ENCODE results near the gene NEURL1.

The NEURL1 gene

GRCh38 chr10:103582331-103583123 is 89.0 kb downstream of the NEURL1 start:
- DNase-seq (ENCODE audit: low spot score): peak; percentile 29

DNA sequence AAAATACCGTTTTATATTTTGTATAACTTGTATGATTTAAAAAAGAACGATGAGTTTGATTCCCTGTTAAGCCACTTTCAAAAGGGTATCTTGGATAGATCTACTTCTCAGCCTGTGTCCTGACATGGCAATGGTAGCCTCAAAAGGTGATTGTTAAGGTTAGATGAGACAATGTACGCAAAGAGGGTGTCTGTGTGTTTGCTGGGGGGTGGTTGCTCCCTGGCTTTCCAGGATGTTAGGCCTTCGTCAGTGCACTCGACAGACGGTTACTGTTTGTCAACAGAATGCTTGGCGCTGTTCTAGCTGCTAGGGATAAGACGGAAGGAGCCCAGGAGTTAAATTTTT is 90.3 kb downstream of the NEURL1 start:
- DNase-seq (ENCODE audit: low spot score): no peak

DNA sequence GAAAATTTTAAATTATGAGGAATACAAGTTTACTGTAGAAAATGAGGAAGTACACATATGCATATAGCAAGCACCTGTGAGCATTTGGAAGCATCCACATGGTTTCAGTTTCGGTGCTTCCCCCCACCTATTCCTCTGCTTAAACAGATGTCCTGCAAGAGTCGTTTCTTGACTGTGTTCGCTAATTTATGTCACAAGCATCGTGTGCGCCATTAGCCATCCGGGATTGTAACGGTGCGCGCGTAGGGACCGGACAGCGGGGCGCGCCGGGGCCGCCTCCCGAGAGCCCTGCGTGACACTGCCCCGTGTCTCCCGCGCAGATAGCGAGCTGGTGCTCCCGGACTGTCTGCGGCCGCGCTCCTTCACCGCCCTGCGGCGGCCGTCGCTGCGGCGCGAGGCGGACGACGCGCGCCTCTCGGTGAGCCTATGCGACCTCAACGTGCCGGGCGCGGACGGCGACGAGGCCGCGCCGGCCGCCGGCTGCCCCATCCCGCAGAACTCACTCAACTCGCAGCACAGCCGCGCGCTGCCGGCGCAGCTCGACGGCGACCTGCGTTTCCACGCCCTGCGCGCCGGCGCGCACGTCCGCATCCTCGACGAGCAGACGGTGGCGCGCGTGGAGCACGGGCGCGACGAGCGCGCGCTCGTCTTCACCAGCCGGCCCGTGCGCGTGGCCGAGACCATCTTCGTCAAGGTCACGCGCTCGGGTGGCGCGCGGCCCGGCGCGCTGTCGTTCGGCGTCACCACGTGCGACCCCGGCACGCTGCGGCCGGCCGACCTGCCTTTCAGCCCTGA is 90.9 kb downstream of the NEURL1 start:
- no peak for DNase-seq (ENCODE audit: low spot score)

DNA sequence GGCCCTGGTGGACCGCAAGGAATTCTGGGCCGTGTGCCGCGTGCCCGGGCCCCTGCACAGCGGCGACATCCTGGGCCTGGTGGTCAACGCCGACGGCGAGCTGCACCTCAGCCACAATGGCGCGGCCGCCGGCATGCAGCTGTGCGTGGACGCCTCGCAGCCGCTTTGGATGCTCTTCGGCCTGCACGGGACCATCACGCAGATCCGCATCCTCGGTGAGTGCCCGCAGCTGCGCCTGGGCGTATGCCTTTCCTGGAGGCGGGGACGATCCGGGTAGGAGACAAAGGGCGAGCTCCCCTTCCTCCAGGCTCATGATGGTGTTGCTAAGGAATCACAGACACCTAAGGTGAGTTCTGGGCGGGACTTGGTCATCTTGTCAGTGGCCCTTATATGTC is 91.5 kb downstream of the NEURL1 start:
- no peak for DNase-seq (ENCODE audit: low spot score)

- no peak for DNase-seq (ENCODE audit: low spot score)
Observed at GRCh38 chr10:103587073-103587472, 93.6 kb downstream of the NEURL1 start.

GRCh38 chr10:103589074-103589630 is 95.6 kb downstream of the NEURL1 start:
- no peak for DNase-seq (ENCODE audit: low spot score)

DNA sequence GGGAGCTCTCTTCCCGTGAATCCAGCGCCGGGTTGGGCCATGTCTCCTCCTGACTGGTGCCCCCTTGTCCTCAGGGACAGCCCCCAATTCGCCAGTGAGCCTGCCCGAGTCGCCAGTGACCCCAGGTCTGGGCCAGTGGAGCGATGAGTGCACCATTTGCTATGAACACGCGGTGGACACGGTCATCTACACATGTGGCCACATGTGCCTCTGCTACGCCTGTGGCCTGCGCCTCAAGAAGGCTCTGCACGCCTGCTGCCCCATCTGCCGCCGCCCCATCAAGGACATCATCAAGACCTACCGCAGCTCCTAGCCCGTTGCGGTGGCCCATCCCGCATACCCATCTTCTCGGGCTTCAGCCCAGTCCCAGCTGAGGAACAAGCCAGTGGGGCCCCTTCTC is 96.6 kb downstream of the NEURL1 start:
- DNase-seq (ENCODE audit: low spot score): no peak

GRCh38 chr10:103590744-103591291 is 97.3 kb downstream of the NEURL1 start:
- no peak for DNase-seq (ENCODE audit: low spot score)

- peak; percentile 70 for DNase-seq (ENCODE audit: low spot score)
Observed at GRCh38 chr10:103592186-103593021, 98.9 kb downstream of the NEURL1 start.

DNA sequence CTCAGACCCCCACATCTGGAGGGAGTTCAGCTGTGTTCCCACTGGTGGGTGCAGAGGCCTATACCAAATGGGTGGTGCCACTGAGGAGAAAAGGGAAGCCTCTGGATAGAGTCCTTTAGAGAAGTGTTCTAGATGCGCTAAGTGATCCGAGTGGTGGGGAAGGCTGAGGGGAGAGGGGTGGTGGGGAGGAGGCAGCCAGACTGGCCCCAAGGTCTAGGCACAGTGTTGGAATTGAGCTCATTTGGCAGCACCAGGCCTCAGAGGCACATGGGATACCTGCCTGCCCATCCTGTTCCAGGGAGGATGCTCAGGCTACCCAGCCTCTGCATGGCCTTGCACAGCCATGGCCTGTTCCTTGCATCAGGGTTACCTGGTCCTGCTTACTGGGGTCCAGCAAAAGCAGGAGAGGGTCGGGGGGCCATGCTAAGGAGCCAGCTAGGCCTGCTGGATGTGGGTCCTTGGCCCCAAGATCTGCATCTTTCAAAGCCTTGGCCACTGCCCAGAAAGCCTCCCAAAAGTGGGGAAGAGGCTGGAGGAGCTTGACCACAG is 99.6 kb downstream of the NEURL1 start:
- no peak for DNase-seq (ENCODE audit: low spot score)

GRCh38 chr10:103595933-103596726 is 102.6 kb downstream of the NEURL1 start:
- no peak for DNase-seq (ENCODE audit: low spot score)

DNA sequence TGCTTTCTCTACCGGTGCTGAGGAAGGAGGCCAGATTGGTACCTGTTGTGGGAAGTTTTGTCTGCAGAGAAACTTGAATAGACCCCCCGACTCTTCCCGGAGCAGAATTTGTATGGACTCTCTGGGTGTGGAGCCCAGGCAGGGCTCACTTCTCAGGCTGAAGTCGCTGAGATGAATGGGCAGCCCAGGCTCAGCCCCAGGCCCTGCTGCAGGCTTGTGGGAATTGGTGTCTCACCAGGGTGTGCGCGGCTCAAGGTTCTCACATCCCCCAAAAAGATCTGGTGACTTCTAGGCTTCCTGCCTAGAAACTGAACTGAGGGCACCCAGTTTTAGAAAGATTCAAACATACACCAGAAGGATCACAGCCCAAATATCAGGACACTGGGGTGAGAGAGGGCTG is 103.5 kb downstream of the NEURL1 start:
- DNase-seq (ENCODE audit: low spot score): no peak

- DNase-seq (ENCODE audit: low spot score): peak; percentile 62
Observed at GRCh38 chr10:103598654-103599115, 105.2 kb downstream of the NEURL1 start.

GRCh38 chr10:103599211-103599610 is 105.7 kb downstream of the NEURL1 start:
- DNase-seq (ENCODE audit: low spot score): no peak

GRCh38 chr10:103599907-103600306 is 106.4 kb downstream of the NEURL1 start:
- DNase-seq (ENCODE audit: low spot score): no peak

GRCh38 chr10:103600325-103600724 is 106.8 kb downstream of the NEURL1 start:
- no peak for DNase-seq (ENCODE audit: low spot score)

DNA sequence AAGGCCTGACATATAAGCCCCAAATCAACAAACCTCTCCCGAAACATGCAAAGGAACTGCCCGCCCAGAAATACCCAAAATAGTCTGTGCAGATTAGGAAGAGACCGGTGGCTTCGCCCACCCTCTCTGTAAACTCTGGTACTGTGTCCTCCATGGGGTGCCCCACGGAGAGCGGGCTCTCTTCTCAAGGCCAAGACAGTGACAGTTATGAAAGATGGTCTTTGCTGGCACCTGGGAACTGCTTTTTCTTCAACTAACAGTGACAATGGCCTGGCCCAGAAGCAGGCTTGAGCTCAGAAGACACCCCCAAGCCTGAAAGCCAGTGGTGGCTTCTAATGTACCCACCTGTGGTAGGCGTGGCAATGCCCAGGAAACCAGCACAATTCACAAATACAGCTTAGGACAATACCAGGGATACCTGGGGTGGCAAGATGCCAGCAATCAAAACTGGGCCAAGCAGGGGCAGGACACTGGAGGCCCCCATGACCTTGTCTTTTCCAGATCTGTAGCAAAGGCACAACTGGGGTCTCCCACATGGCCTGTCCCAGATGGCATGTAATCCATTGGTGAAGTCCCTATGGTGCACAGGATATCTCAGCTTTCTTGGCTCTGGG is 107.6 kb downstream of the NEURL1 start:
- DNase-seq (ENCODE audit: low spot score): no peak

- DNase-seq (ENCODE audit: low spot score): no peak
Observed at GRCh38 chr10:103602028-103602851, 108.7 kb downstream of the NEURL1 start.

- no peak for DNase-seq (ENCODE audit: low spot score)
Observed at GRCh38 chr10:103602852-103603155, 109.3 kb downstream of the NEURL1 start.
